OCI-LY7 (cell line): Measurements from ENCODE around the gene SERPINB5. TPM values are rescaled to one million over a fixed set of nuclear protein-coding genes. Genes with fewer than 3 reads are reported as not detected.
"Not testable (repeated sequence)": the region's sequence is repeated elsewhere in the genome, so short reads cannot be mapped to it uniquely, and the experiment has no call there.

Experiments
- BruUV-seq: library from RNA; stranded (reverse); fragments of 400-500 nt; replicated peaks from 2 replicates; lab custom pipeline; 2021; lab: Mats Ljungman, UMichigan
- CTCF ChIA-PET: fragments of 300-600 bp; sonication (Branson Sonifier 250); formaldehyde crosslinking; loops from one replicate; lab custom pipeline; 2022; ENCODE audit warnings: antibody characterized with exemption; ENCODE audit not compliant: unreplicated experiment; lab: Charles Lee
- POLR2A ChIA-PET: fragments of 300-600 bp; sonication (Branson Sonifier 250); formaldehyde crosslinking; loops from one replicate; lab custom pipeline; 2022; ENCODE audit warnings: antibody characterized with exemption; lab: Charles Lee
- DNase-seq: peaks from one replicate; pipeline ENCODE4 v3.0.0-alpha.2; 2015; ENCODE audit warnings: low spot score
- H2AFZ ChIP-seq: fragments of 200-600 bp; sonication (generic), shearing (Covaris generic); 2 replicates; pipeline ENCODE4 v1.6.1; 2014; ENCODE audit warnings: mild to moderate bottlenecking, antibody characterized with exemption, low read length, moderate library complexity
- H3K27ac ChIP-seq: fragments of 200-600 bp; sonication (generic); 2 replicates; pipeline ENCODE4 v1.5.1; 2014; ENCODE audit warnings: mixed run types, low read depth, mild to moderate bottlenecking, moderate library complexity, low read length, inconsistent platforms; ENCODE audit not compliant: poor library complexity, severe bottlenecking
- H3K36me3 ChIP-seq: fragments of 200-600 bp; sonication (generic); 2 replicates; pipeline ENCODE4 v1.6.1; 2014; ENCODE audit warnings: mild to moderate bottlenecking, antibody characterized with exemption, low read length, moderate library complexity, mixed read lengths; ENCODE audit not compliant: insufficient read depth
- H3K4me1 ChIP-seq: fragments of 200-600 bp; sonication (generic); 2 replicates; pipeline ENCODE4 v1.5.1; 2014; ENCODE audit warnings: mild to moderate bottlenecking, low read length; ENCODE audit not compliant: insufficient read depth, poor library complexity, severe bottlenecking
- H3K4me2 ChIP-seq: fragments of 200-600 bp; sonication (generic); 2 replicates; pipeline ENCODE4 v1.6.1; 2014; ENCODE audit warnings: mild to moderate bottlenecking, low read length
- H3K4me3 ChIP-seq: fragments of 200-600 bp; sonication (generic); 2 replicates; pipeline ENCODE4 v1.5.1; 2014; ENCODE audit warnings: mild to moderate bottlenecking, low read depth, low read length; ENCODE audit not compliant: poor library complexity, severe bottlenecking
- H3K79me2 ChIP-seq: fragments of 200-600 bp; sonication (generic); 2 replicates; pipeline ENCODE4 v1.6.1; 2016; ENCODE audit warnings: low read depth, mild to moderate bottlenecking, low read length, moderate library complexity, mixed read lengths; ENCODE audit not compliant: insufficient read depth
- H3K9me2 ChIP-seq: fragments of 200-600 bp; sonication (generic); 2 replicates; pipeline ENCODE4 v1.6.1; 2016; ENCODE audit warnings: mild to moderate bottlenecking, low read length, mixed read lengths; ENCODE audit not compliant: insufficient read depth
- H3K9me3 ChIP-seq: fragments of 200-600 bp; sonication (generic); 2 replicates; pipeline ENCODE4 v1.6.1; 2014; ENCODE audit warnings: mild to moderate bottlenecking, mixed run types, low read length, mixed read lengths
- H4K20me1 ChIP-seq: fragments of 200-600 bp; sonication (generic); 2 replicates; pipeline ENCODE4 v1.6.1; 2014; ENCODE audit warnings: mild to moderate bottlenecking, antibody characterized with exemption, low read length, moderate library complexity, mixed read lengths; ENCODE audit not compliant: insufficient read depth
- EZH2phosphoT487 ChIP-seq: fragments of 200-600 bp; sonication (generic); IDR thresholded peaks from 2 replicates; pipeline ENCODE4 v1.6.1; 2018; ENCODE audit warnings: low read depth, borderline replicate concordance, mild to moderate bottlenecking, mixed run types, antibody characterized with exemption, low read length, moderate library complexity, mixed read lengths
- intact Hi-C: fragments of 100-400 bp; cut with micrococcal nuclease; formaldehyde crosslinking; loops from one replicate; pipeline ENCODE4 v1.10.0; 2022; ENCODE audit not compliant: unreplicated experiment
- total RNA-seq, 2 experiments: library from RNA; depleted of rRNA in 1 of 2; stranded (reverse); fragments of >200 nt in 1 of 2; shearing (Covaris generic) in 1 of 2; gene quantifications; 2 replicates each; pipeline ENCODE4 v1.2.3, GENCODE V29; 2014 to 2022
- TF ChIP-seq, protein P1 (sequence below): fragments of 200-600 bp; sonication (generic); conservative IDR thresholded peaks from 2 replicates; pipeline ENCODE4 v1.5.1; 2014; ENCODE audit warnings: mild to moderate bottlenecking, antibody characterized with exemption, low read length, moderate library complexity, mixed read lengths

Gene SERPINB5
- total RNA-seq, 2 experiments from 2014 or later = not detected

DNA sequence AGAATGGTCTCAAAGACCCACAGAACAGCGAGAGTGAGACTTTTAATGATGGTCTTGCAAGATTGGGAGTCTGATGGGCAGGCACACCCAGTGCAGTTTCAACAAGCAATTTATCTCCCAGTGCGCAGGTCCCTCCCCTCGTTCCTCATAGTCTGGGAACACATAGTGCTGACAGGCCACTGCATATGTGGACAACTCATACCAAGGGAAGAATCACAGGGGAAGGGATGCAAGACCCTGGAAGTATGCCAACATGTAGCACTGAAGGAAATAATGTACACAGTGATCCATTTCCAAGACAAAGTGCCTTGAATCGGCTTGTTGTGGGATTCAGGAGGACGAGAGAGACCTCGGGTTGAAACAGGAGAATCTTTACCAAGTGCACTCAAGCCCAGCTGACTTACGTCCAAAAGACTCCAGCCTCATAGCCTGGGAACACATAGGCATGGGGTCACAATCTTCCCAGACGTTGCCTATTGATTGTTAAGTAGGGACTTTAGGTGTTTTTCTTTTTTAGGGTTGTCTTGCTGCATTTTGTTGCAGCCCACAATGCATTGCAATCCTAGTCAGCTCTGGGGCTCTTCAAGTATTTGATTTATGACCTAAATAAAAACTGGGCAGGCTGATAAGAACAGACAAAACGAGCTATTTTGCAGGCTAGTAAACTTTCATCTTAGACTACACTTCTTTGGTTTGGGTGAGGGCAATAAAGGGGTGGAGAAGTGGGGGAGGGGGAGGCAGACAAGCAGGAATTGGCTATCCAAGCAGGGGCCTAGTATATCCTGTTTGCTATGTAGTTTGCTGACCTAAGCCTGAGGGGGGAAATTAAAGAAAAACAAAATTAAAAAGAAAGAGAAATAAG is 24.7 kb upstream of the SERPINB5 start:
- BruUV-seq = no TSS peak
- no peak for TF ChIP-seq EZH2phosphoT487
- TF ChIP-seq, protein P1, sequence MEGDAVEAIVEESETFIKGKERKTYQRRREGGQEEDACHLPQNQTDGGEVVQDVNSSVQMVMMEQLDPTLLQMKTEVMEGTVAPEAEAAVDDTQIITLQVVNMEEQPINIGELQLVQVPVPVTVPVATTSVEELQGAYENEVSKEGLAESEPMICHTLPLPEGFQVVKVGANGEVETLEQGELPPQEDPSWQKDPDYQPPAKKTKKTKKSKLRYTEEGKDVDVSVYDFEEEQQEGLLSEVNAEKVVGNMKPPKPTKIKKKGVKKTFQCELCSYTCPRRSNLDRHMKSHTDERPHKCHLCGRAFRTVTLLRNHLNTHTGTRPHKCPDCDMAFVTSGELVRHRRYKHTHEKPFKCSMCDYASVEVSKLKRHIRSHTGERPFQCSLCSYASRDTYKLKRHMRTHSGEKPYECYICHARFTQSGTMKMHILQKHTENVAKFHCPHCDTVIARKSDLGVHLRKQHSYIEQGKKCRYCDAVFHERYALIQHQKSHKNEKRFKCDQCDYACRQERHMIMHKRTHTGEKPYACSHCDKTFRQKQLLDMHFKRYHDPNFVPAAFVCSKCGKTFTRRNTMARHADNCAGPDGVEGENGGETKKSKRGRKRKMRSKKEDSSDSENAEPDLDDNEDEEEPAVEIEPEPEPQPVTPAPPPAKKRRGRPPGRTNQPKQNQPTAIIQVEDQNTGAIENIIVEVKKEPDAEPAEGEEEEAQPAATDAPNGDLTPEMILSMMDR = no peak
- H3K4me1 ChIP-seq = no peaks in the 10 kb centered on the region
- no peaks in the 10 kb centered on the region for H4K20me1 ChIP-seq
- no peaks in the 10 kb centered on the region for H3K79me2 ChIP-seq
- intact Hi-C loops = no loop called here
- H3K27ac ChIP-seq = no peak overlapping the region
- POLR2A ChIA-PET = interaction anchor here (0.6 kb wide), 1 partner anchor 21 kb away, joined by 4 read pairs; no protein-coding TSS in a partner anchor
- no peaks in the 10 kb centered on the region for H3K36me3 ChIP-seq
- CTCF ChIA-PET = no interaction called here
- H2AFZ ChIP-seq = no peak overlapping the region
- H3K4me3 ChIP-seq = no peak overlapping the region
- no peak overlapping the region for H3K4me2 ChIP-seq
- H3K9me2 ChIP-seq = no peaks in the 10 kb centered on the region
- H3K9me3 ChIP-seq = no peaks in the 10 kb centered on the region
- DNase-seq = no peak

DNA sequence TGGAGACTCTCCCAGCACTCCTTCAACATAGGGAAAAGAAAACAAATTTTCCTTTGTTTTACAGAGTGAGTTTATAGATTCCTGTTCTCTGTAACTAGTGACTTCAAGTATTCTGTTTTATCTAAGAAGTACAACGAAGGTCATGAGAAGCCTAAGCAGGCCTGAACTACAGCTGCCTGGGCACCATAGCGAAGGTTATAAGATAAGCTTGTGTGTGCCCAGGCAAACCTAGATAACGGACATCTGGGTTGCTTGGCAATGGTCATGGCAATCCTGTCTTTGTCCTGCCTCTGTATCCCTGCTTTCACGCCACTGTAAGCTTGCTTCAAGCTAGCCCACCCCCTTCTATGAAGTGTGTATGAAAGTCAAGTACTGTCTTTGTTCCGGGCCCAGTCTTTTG is 24.0 kb upstream of the SERPINB5 start:
- CTCF ChIA-PET, H3K9me2 ChIP-seq, DNase-seq, H4K20me1 ChIP-seq, BruUV-seq, H3K27ac ChIP-seq, H2AFZ ChIP-seq, intact Hi-C loops, H3K4me2 ChIP-seq, H3K36me3 ChIP-seq, H3K4me1 ChIP-seq, H3K9me3 ChIP-seq, H3K79me2 ChIP-seq, H3K4me3 ChIP-seq: not testable (repeated sequence)
- POLR2A ChIA-PET = interaction anchor here (0.6 kb wide), 1 partner anchor 20 kb away, joined by 4 read pairs; no protein-coding TSS in a partner anchor

DNA sequence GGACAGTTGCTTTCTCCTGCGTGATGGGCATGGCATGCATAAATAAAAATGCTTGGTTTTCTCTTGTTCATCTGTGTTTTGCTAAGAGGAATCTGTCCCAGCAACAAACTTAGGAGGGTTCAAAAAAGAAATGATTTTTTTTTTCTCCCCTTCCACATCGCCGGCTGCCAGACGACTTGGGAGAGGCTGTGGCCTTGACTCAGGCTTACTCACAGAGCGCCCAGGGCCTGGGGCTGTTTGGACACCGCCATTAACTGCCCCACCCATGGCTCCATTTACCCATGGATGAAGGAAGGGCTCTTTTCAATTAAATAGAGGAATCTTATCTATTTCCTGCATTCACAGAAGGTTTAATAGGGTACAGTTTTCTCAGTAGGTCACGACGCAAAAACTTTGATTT is 22.3 kb upstream of the SERPINB5 start:
- Histone ChIP-seq H3K27ac (no peak overlapping the region), H3K4me1 (no peaks in the 10 kb centered on the region), H3K9me3 (no peaks in the 10 kb centered on the region), H3K36me3 (no peaks in the 10 kb centered on the region), H4K20me1 (no peaks in the 10 kb centered on the region), H3K9me2 (no peaks in the 10 kb centered on the region), H2AFZ (no peak overlapping the region), H3K4me2 (no peak overlapping the region), H3K79me2 (no peaks in the 10 kb centered on the region), H3K4me3 (no peak overlapping the region)
- no peak for DNase-seq
- CTCF ChIA-PET = no interaction called here
- POLR2A ChIA-PET = no interaction called here
- intact Hi-C loops = no loop called here
- TF ChIP-seq, protein P1 = no peak
- TF ChIP-seq EZH2phosphoT487 = no peak
- BruUV-seq = no TSS peak
